ENCODE data around the gene RAP1GAP2. TPM values are rescaled to one million over a fixed set of nuclear protein-coding genes. Genes with fewer than 3 reads are reported as not detected.

The RAP1GAP2 gene
- total and polyA plus RNA-seq, 2 of the 8 experiments (the other 6 are each of a cell fraction or from before 2014, with no cell fraction given) = 24.0 to 63.8 TPM

GRCh38 chr17:2853283-2854142 lies 57.3 kb downstream of the RAP1GAP2 start:
- H3K23ac ChIP-seq (ENCODE audit: insufficient read length) = no peak overlapping the region
- H3K27me3 ChIP-seq (replicated peaks in 1 of 4; ENCODE audit: control insufficient read depth in 3 of 4, extremely low read depth in 1 of 4, insufficient read depth in 3 of 4, low read length in 3 of 4) = peaks cover 0 to 5% (median 2%) of the 10 kb centered on the region in 4 experiments; a peak in 2 of 7 replicates
- H4K5ac ChIP-seq (ENCODE audit: insufficient read length, low read depth, low read length) = peak overlapping the region; percentile 57
- WGBS, 2 experiments (ENCODE audit: extremely low coverage in 1 of 2, insufficient coverage in 1 of 2, insufficient read length in 1 of 2, insufficient replicate concordance in 2 of 2, low coverage in 1 of 2, low lambda C conversion rate in 2 of 2, missing lambda C conversion rate in 1 of 2) = 6% methylated on average over 10 of the region's 119 CpGs; no CpG with 5 or more reads in 1 of the 2 experiments
- no peak overlapping the region for H2BK20ac ChIP-seq (ENCODE audit: low read length)
- peaks cover 5% of the 10 kb centered on the region for H3K79me1 ChIP-seq (ENCODE audit: low read depth, low read length)
- H2BK15ac ChIP-seq (ENCODE audit: low read length) = peak overlapping the region; percentile 46; the same call in 1 of the 2 replicates
- H4K8ac ChIP-seq (ENCODE audit: extremely low read depth, insufficient read depth, low read length) = no peak overlapping the region
- H3K4me2 ChIP-seq (ENCODE audit: insufficient read depth in 1 of 2, low read depth in 2 of 2, low read length in 2 of 2) = peak overlapping the region; percentile 92 to 95
- peak overlapping the region; percentile 82 for H3K56ac ChIP-seq (replicated peaks; ENCODE audit: insufficient read length, low read depth, low read length)
- peak overlapping the region; percentile 58 to 63 (median 59); a peak in 6 of 7 replicates for H3K9ac ChIP-seq (replicated peaks in 1 of 4; ENCODE audit: extremely low read depth in 1 of 4, low read depth in 3 of 4, low read length in 3 of 4)
- H2AFZ ChIP-seq (ENCODE audit: low read length) = no peak overlapping the region
- H3K79me2 ChIP-seq (ENCODE audit: control insufficient read depth in 1 of 2, insufficient read depth in 2 of 2, low read length in 2 of 2) = peaks cover 28 to 40% of the 10 kb centered on the region in 2 experiments
- H3K27ac ChIP-seq (ENCODE audit: low read depth, low read length) = no peak overlapping the region
- H3K36me3 ChIP-seq (ENCODE audit: control insufficient read depth in 2 of 4, insufficient read depth in 4 of 4, low read length in 3 of 4) = no peaks in the 10 kb centered on the region
- H2BK12ac ChIP-seq (ENCODE audit: low read depth, low read length) = no peak overlapping the region
- no peaks in the 10 kb centered on the region for H3K9me3 ChIP-seq (ENCODE audit: insufficient read depth in 2 of 2, low read depth in 1 of 2, low read length in 1 of 2)
- H4K91ac ChIP-seq (replicated peaks; ENCODE audit: insufficient read length, low read length) = peak overlapping the region; percentile 78
- peak overlapping the region; percentile 98 for H3K4ac ChIP-seq (replicated peaks; ENCODE audit: insufficient read length, low read depth, low read length)
- CTCF ChIA-PET (ENCODE audit: partially characterized antibody) = interaction anchor here (1.0 to 13.3 kb wide), 6 partner anchors 11 to 160 kb away, joined by 3 to 233 read pairs (median 9); no protein-coding TSS in a partner anchor
- H2BK5ac ChIP-seq (ENCODE audit: low read depth, low read length) = peak overlapping the region; percentile 88; the same call in 1 of the 2 replicates
- POLR2A ChIA-PET (ENCODE audit: partially characterized antibody) = interaction anchor here (0.7 to 2.9 kb wide), 9 partner anchors 9 to 109 kb away, joined by 3 to 14 read pairs (median 4); no protein-coding TSS in a partner anchor
- H4K20me1 ChIP-seq (replicated peaks in 1 of 2; ENCODE audit: control insufficient read depth in 1 of 2, insufficient read depth in 2 of 2, low read length in 2 of 2) = peaks cover 4 to 12% of the 10 kb centered on the region in 2 experiments
- H2AK5ac ChIP-seq (ENCODE audit: low read depth, low read length) = no peak overlapping the region
- FAIRE-seq (no peak), DNase-seq (ENCODE audit: low read depth in 1 of 2, low spot score in 2 of 2) (peak in 1 of 2 experiments; percentile 76)
- H3K14ac ChIP-seq (ENCODE audit: insufficient read length) = no peak overlapping the region
- peaks cover 11 to 31% (median 22%) of the 10 kb centered on the region in 4 experiments for H3K4me1 ChIP-seq (replicated peaks in 1 of 4; ENCODE audit: control insufficient read depth in 3 of 4, insufficient read depth in 4 of 4, low read length in 3 of 4)
- no peak overlapping the region for H2BK120ac ChIP-seq (replicated peaks; ENCODE audit: low read depth, low read length)
- H3K4me3 ChIP-seq (ENCODE audit: extremely low read depth in 1 of 4, insufficient read depth in 2 of 4, low read depth in 3 of 4, low read length in 4 of 4) = peak overlapping the region; percentile 77 to 90 (median 86)
- H3K18ac ChIP-seq (ENCODE audit: extremely low read depth, low read length) = peak overlapping the region; percentile 93; the same call in 1 of the 2 replicates
- H3K23me2 ChIP-seq (ENCODE audit: low read depth, low read length) = peaks cover 18% of the 10 kb centered on the region
- TF ChIP-seq RFX5 (IDR thresholded peaks at IDR 0.05; ENCODE audit: borderline replicate concordance, low read depth, low read length) = no peak
- peak; percentile 19 for TF ChIP-seq KDM4A (IDR thresholded peaks at IDR 0.05; ENCODE audit: low read depth, low read length, severe bottlenecking)
- no peak for TF ChIP-seq SIN3A (conservative IDR thresholded peaks at IDR 0.05 in 1 of 2, IDR thresholded peaks at IDR 0.05 in 1 of 2; ENCODE audit: low read depth in 1 of 2, low read length in 2 of 2)
- 0 out of 2 replicates have a peak, but pooled peaks have one; percentile 31 for TF ChIP-seq GABPA (IDR thresholded peaks at IDR 0.05; ENCODE audit: borderline replicate concordance, insufficient read depth, low read length)
- 0 out of 2 replicates have a peak, but pooled peaks have one; percentile 27 for TF ChIP-seq PHF8 (conservative IDR thresholded peaks at IDR 0.05; ENCODE audit: low read depth, low read length)
- no peak for TF ChIP-seq CBX5 (IDR thresholded peaks at IDR 0.05; ENCODE audit: low read depth, low read length)
- TF ChIP-seq RXRA (IDR thresholded peaks at IDR 0.05; ENCODE audit: insufficient read depth, low read depth, low read length) = no peak
- no peak for TF ChIP-seq HDAC6 (IDR thresholded peaks at IDR 0.05; ENCODE audit: low read depth, low read length)
- no peak for TF ChIP-seq RAD21 (IDR thresholded peaks at IDR 0.05 in 1 of 2, conservative IDR thresholded peaks at IDR 0.05 in 1 of 2; ENCODE audit: low read depth in 2 of 2, low read length in 2 of 2)
